Measurements from ENCODE around the gene TTC16.
A peak's percentile ranks its signal among the peaks of the same experiment; 100 is the strongest.

The TTC16 gene

DNA sequence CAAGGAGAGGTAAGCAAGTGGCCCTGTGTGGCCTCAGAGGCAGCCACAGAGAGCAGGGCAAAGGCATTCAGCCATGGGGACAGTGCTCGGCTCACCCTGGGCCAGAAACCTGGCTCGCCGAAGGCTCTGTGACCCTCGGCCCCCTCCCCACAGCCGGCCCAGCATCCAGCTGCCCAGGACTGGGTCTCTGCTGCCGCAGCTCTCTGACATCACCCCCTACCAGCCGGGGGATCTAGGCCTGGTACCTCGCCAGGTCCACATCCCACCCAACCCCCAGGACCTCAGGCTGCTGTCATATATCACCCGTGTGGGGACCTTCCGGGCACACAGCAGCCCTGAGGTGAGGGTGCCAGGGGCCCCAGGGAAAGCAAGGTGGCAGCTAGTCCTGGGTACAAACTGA lies 3.0 kb upstream of the TTC16 start:
- TF ChIP-seq, protein P1, sequence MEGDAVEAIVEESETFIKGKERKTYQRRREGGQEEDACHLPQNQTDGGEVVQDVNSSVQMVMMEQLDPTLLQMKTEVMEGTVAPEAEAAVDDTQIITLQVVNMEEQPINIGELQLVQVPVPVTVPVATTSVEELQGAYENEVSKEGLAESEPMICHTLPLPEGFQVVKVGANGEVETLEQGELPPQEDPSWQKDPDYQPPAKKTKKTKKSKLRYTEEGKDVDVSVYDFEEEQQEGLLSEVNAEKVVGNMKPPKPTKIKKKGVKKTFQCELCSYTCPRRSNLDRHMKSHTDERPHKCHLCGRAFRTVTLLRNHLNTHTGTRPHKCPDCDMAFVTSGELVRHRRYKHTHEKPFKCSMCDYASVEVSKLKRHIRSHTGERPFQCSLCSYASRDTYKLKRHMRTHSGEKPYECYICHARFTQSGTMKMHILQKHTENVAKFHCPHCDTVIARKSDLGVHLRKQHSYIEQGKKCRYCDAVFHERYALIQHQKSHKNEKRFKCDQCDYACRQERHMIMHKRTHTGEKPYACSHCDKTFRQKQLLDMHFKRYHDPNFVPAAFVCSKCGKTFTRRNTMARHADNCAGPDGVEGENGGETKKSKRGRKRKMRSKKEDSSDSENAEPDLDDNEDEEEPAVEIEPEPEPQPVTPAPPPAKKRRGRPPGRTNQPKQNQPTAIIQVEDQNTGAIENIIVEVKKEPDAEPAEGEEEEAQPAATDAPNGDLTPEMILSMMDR (IDR thresholded peaks at IDR 0.05): no peak
- DNase-seq (ENCODE audit: low spot score): no peak
- Histone ChIP-seq H3K4me3 (no peak overlapping the region), H3K27ac (no peak overlapping the region)

DNA sequence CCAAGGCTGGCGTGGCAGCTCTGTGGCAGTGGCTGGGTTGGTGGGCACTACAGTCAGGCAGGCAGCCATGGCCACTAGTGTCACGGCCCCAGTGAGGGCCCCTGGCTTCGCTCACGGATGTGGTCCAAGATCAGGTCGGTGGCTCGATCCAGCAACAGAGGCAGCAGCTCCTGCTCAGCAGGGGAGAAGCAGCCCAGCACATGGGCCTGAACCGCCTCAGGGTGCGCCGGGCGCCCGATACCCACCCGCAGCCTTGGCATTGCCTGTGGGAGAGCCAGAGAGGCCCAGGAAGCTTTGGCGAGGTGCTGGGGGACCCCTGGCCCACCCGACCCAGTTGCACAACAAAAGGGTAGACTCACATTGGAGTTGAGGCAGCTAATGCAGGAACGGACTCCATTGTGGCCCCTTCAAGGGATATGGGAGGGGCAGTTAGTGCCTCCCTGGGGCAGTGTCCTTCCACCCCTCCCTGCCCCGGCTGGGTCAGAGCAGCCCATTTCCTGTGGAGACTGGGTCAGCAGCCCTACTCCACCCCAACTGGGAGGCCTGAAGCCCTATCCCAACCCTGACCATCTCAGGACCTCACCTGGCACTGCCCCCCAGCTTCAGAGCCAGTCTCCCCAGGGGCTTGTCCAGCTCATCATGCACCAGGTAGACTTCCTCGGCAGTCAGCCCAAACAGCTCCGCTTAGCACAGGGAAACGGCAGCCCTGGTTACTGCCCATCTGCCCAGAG lies 1.7 kb upstream of the TTC16 start:
- Histone ChIP-seq H3K4me3 (peak overlapping the region; percentile 96), H3K27ac (no peak overlapping the region)
- DNase-seq (ENCODE audit: low spot score): no peak
- TF ChIP-seq, protein P1 (IDR thresholded peaks at IDR 0.05): no peak

DNA sequence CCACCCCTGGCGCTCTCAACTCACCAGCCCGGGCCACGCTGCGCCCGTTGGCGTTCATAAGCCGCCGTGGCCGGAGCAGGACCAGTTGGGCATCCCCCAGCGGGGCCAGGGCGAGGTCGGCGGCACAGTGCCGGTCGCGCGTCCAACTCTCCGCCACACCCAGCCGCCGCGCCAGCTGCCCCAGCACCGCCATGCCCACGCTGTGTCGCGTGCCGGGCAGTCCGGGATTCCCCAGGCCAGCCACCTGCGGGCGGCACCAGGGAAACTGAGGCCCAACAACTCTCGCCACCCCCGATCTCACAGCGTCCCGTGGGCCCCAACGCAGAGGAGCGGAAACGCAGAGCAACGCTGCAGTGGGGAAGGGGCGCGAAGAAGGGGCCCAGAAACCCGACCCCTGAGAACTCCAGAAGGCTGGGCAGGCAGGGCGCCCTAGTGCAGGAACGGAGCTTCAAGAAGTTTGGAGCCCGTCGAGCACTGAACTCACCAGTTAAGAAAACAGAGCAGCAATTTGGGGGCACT lies 869 bp upstream of the TTC16 start:
- no peak for DNase-seq (ENCODE audit: low spot score)
- Histone ChIP-seq H3K27ac (peak overlapping the region; percentile 73 to 75), H3K4me3 (peak overlapping the region; percentile 96)
- TF ChIP-seq, protein P1 (IDR thresholded peaks at IDR 0.05): no peak

DNA sequence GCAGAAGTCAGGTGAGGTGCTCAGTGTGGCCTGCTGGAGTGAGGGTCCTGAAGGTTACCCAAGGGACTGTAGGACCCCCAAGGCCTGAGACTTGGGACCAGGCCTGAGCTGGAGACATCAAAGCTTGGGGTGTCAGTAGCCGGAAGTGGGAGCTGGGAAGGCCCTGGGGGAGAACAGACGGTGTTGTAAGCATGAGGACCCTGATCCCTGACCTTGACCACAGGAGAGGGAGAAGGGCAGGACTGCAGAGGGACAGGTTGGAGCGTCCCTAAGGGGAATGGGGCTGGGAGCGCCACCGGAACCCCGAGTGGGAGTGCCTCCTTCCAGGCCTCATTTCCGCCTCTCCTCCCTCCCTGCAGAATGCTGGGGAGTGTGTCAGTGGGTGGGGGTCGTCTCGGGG lies 533 bp downstream of the TTC16 start:
- Histone ChIP-seq H3K4me3 (peak overlapping the region; percentile 96), H3K27ac (peak overlapping the region; percentile 73 to 75)
- TF ChIP-seq, protein P1 (IDR thresholded peaks at IDR 0.05): no peak
- DNase-seq (ENCODE audit: low spot score): no peak

DNA sequence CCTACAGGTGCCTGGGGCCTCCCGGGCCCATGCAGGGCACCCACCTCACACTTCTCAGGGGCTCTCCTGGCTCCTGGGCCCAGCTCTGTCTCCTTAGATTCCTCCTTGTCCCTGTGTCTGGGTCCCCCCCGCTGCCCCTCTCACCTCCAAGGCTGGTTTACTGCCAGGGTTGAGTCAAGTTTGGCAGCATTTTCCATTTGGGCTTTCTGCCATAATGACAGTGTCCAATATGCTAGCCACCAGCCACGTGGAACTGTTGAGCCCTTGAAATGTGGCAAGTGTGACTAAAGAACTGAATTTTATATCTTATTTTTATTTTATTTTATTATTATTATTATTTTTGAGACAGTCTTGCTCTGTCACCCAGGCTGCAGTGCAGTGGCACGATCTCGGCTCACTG lies 1.9 kb downstream of the TTC16 start:
- TF ChIP-seq, protein P1 (IDR thresholded peaks at IDR 0.05): no peak
- Histone ChIP-seq H3K27ac (no peak overlapping the region), H3K4me3 (no peak overlapping the region)
- no peak for DNase-seq (ENCODE audit: low spot score)

DNA sequence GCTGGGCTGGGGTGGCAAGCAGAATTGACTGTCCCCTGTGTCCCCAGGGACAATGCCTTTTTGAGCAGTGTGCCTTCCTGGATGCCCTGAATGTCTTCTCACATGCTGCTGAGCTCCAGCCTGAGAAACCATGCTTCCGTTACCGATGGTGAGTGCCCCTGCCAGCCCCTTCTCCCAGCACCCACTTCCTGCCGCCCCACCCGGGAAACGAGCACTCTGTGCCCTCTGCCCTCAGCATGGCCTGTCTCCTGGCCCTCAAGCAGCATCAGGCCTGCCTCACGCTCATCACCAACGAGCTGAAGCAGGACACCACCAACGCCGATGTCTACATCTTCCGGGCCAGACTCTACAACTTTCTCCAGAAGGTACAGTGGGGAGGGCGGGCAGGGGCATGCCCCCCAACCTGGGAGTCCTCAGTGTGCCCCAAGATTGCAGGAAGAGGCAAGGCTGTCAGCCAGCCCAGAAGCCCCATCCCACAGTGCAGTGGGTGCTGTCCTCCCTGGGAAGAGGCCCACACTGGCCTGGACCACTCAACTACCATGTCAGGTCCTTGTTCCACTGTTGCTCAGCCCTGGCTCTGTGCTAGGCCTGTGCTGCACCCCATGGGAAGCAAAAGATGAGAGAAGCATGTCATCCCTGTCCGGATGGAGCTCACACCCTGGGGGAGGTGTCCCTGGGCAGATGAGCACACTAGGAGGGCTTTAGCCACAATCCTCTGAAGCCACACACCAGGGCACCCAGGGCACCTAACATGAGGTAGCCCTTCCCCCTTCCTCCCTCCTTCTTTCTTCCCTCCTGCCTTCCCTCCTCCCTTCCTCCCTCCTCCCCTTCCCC lies 4.4 kb downstream of the TTC16 start:
- TF ChIP-seq, protein P1 (IDR thresholded peaks at IDR 0.05): no peak
- no peak for DNase-seq (ENCODE audit: low spot score)

More for the DNA sequence above, 4.4 kb downstream of the TTC16 start:
- Histone ChIP-seq H3K4me3 (no peak overlapping the region), H3K27ac (no peak overlapping the region)
